ENCODE measurements around the gene GPHN.

Gene GPHN

DNA sequence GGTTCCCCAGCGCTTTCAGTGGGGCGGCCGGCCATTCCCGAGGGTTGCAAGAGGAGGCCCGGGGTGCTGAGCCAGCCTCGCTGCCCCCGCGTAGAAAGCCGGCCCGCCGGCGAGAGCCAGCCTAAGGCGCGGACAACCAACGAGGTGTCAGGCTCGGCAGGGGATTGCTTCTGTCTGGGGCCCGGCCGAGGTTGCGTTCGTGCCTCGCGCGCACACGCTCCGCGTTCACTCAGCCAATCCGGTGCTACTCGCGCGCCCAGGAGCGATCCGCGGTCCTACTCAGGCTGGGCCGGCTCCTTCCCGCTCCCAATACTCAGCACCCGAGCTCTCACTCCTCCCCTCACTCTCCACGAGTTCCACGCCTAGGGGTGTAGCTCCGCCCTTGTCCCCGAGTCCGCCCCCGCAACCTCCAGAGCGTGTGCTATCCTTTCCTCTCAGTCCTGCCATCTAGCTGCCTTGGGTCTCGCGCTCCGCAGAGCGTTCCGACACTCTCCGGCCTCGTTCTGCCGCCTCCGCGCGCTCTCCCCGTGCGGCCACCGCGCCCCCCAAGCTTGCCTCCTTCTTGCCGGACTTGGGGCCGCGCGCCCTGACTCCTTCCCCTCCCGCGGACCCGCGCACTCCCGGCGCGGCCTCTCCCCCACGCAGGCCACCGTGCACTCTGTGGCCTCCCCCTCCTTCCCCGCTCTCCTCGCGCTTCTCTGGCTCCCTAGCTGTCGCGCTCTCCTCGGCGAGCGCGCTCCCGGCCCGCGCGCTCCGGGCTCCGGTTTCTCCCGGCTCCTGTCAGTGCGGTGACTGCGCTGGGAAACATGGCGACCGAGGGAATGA lies at the start of gene GPHN:
TSS of gene GPHN (plus strand) at position 426 of the 825 bp plus-strand sequence.
- H3K36me3 ChIP-seq (ENCODE audit: insufficient read depth, low read depth, low read length): no peaks in the 10 kb centered on the region
- H3K9ac ChIP-seq (ENCODE audit: low read depth, low read length): peak within 1 kb of the TSS; percentile 64; the same call in 1 of the 2 replicates
- peak within 1 kb of the TSS; percentile 98 for H3K4me3 ChIP-seq (ENCODE audit: low read length)
- H3K27ac ChIP-seq (ENCODE audit: low read length): peak within 1 kb of the TSS; percentile 5
- no peaks in the 10 kb centered on the region for H3K9me3 ChIP-seq (ENCODE audit: insufficient read depth, low read depth, low read length)
- H3K4me1 ChIP-seq (ENCODE audit: insufficient read depth, low read length): peaks cover 6% of the 10 kb centered on the region; the same call in 1 of the 2 replicates
- H3K27me3 ChIP-seq (ENCODE audit: insufficient read depth, low read length): peaks cover 25% of the 10 kb centered on the region

DNA sequence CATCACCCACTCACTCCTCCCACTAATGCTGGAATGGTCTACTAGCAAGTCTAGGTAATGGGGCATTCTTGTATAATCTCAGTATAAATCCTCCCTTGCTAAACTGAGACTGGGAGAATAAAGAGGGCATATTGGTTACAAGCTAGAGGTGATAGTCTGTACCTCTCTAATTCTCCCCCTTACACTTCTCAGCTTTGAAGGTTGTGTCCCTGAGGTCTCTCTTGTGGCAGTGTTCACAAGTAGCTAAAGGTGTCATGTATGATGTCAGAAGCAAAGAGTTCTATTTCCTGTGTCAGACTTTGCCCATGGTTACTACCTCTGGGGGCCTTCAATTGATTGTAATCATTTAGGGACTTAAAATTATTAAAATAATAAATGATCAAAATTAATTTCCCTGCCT lies 48.3 kb upstream of the GPHN start:
- Histone ChIP-seq H3K27ac (ENCODE audit: low read length) (no peak overlapping the region), H3K4me1 (ENCODE audit: insufficient read depth, low read length) (no peaks in the 10 kb centered on the region; the same call in 1 of the 2 replicates), H3K36me3 (ENCODE audit: insufficient read depth, low read depth, low read length) (no peaks in the 10 kb centered on the region), H3K4me3 (ENCODE audit: low read length) (no peak overlapping the region), H3K9me3 (ENCODE audit: insufficient read depth, low read depth, low read length) (peaks cover 5% of the 10 kb centered on the region; the same call in 1 of the 2 replicates), H3K9ac (ENCODE audit: low read depth, low read length) (no peak overlapping the region), H3K27me3 (ENCODE audit: insufficient read depth, low read length) (no peaks in the 10 kb centered on the region)

DNA sequence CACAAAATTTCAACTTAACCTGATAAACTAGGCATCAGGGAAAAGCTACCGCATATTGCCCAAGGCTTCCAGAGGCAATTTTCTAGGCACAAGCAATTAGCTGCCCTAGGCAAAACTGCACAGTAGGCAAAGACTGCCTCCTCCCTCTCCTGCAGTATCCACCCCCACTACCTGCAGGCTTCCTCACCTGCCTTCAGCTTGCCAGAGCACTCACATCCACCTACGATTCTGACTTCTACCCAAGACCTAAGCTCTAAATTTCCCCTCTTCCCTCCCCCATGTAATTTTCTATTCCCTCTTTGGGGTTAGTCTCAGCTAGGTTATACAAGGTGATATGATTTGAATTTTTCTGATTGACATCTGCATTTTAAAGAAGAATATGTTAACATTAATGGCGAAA lies 43.7 kb upstream of the GPHN start:
- peaks cover 29% of the 10 kb centered on the region; the same call in 1 of the 2 replicates for H3K9me3 ChIP-seq (ENCODE audit: insufficient read depth, low read depth, low read length)
- H3K27me3 ChIP-seq (ENCODE audit: insufficient read depth, low read length): no peaks in the 10 kb centered on the region
- no peak overlapping the region for H3K27ac ChIP-seq (ENCODE audit: low read length)
- H3K36me3 ChIP-seq (ENCODE audit: insufficient read depth, low read depth, low read length): no peaks in the 10 kb centered on the region
- no peak overlapping the region for H3K9ac ChIP-seq (ENCODE audit: low read depth, low read length)
- H3K4me3 ChIP-seq (ENCODE audit: low read length): no peak overlapping the region
- no peaks in the 10 kb centered on the region; the same call in 1 of the 2 replicates for H3K4me1 ChIP-seq (ENCODE audit: insufficient read depth, low read length)

DNA sequence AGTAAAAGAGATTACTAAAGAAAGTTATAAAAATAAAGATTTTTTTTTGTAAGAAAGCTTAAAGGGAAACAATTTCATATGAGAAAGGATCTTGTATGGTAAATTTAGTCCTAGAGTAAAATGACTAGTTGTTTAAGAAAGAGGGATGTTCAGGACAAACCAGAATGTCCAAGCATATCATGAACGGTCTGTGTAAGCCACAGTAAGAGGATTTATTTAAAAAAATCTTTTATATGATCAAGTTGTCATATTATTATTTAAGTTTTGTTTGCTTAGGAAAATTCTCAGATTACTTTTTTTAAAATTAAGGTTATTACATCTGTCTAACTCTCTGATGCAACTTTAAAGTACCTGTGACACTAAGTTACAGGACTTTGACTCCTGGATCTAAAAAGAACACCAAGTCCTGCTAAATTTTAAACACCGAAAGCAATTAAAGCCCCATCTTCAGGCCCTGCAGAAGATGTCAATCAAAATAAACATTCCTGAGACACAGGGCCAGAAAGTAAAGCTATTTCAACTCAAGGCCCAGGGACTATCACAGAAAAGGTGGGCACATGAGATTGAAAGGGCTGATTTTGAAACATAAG lies 39.1 kb upstream of the GPHN start:
- Histone ChIP-seq H3K9me3 (ENCODE audit: insufficient read depth, low read depth, low read length) (peaks cover 70% of the 10 kb centered on the region), H3K27ac (ENCODE audit: low read length) (no peak overlapping the region), H3K4me1 (ENCODE audit: insufficient read depth, low read length) (no peaks in the 10 kb centered on the region), H3K9ac (ENCODE audit: low read depth, low read length) (no peak overlapping the region), H3K36me3 (ENCODE audit: insufficient read depth, low read depth, low read length) (no peaks in the 10 kb centered on the region), H3K27me3 (ENCODE audit: insufficient read depth, low read length) (no peaks in the 10 kb centered on the region), H3K4me3 (ENCODE audit: low read length) (no peak overlapping the region)

DNA sequence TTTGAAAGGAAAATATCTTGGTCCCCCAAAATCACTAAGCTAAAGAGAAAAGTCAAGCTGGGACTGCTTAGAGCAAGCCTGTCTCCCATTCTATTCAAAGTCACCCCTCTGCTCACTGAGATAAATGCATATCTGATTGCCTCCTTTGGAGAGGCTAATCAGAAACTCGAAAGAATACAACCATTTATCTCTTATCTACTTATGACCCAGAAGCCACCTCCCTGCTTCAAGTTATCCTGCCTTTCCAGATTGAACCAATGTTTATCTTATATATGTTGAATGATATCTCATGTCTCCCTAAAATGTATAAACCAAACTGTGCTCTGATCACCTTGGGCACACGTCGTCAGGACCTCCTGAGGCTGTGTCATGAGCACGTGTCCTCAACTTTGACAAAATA lies 36.4 kb upstream of the GPHN start:
- no peaks in the 10 kb centered on the region for H3K4me1 ChIP-seq (ENCODE audit: insufficient read depth, low read length)
- no peak overlapping the region for H3K4me3 ChIP-seq (ENCODE audit: low read length)
- H3K9ac ChIP-seq (ENCODE audit: low read depth, low read length): no peak overlapping the region
- H3K36me3 ChIP-seq (ENCODE audit: insufficient read depth, low read depth, low read length): no peaks in the 10 kb centered on the region
- no peak overlapping the region for H3K27ac ChIP-seq (ENCODE audit: low read length)
- H3K9me3 ChIP-seq (ENCODE audit: insufficient read depth, low read depth, low read length): peaks cover 65% of the 10 kb centered on the region
- no peaks in the 10 kb centered on the region for H3K27me3 ChIP-seq (ENCODE audit: insufficient read depth, low read length)

DNA sequence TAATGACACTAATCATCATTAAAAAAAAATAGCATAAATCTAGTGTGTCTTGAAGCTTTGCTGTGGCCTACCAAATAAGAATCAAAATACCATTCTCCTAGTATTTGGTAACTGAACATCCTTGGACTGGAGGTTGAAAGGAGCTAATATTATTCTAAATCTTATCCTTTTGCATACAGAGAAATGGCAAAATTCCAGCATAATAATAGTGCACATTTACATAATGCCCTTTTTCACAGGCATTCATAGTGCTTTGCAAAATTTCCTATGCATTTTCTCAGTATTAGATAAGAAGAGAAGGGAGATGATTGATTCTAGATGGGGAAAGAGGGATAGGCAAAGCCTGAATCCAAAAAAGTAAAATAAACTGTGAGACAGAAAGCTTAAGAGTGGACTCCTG lies 35.7 kb upstream of the GPHN start:
- H3K36me3 ChIP-seq (ENCODE audit: insufficient read depth, low read depth, low read length): no peaks in the 10 kb centered on the region
- H3K9ac ChIP-seq (ENCODE audit: low read depth, low read length): no peak overlapping the region
- H3K9me3 ChIP-seq (ENCODE audit: insufficient read depth, low read depth, low read length): peaks cover 58% of the 10 kb centered on the region
- no peak overlapping the region for H3K4me3 ChIP-seq (ENCODE audit: low read length)
- no peaks in the 10 kb centered on the region for H3K27me3 ChIP-seq (ENCODE audit: insufficient read depth, low read length)
- H3K4me1 ChIP-seq (ENCODE audit: insufficient read depth, low read length): no peaks in the 10 kb centered on the region
- no peak overlapping the region for H3K27ac ChIP-seq (ENCODE audit: low read length)

DNA sequence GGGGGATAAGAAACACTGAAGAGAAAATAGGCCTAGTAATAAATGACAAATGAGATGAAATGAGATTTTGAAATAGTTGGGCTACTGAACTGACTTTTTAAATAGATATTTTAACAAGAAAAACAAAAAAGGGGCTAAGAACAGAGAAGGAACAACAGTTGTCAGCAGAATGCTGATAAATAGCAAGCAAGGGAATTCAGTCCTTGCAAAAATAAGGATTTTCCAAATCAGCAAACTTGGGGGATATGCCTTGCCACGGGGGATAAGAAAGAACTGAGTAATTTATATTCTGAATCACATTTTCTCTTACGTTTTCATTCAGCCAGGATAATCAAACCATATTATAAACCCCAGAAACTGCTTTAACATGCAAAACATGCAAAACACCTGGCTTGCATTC lies 34.7 kb upstream of the GPHN start:
- H3K4me1 ChIP-seq (ENCODE audit: insufficient read depth, low read length): no peaks in the 10 kb centered on the region
- no peaks in the 10 kb centered on the region for H3K27me3 ChIP-seq (ENCODE audit: insufficient read depth, low read length)
- H3K27ac ChIP-seq (ENCODE audit: low read length): no peak overlapping the region
- peaks cover 49% of the 10 kb centered on the region for H3K9me3 ChIP-seq (ENCODE audit: insufficient read depth, low read depth, low read length)
- no peak overlapping the region for H3K4me3 ChIP-seq (ENCODE audit: low read length)
- no peak overlapping the region for H3K9ac ChIP-seq (ENCODE audit: low read depth, low read length)
- no peaks in the 10 kb centered on the region for H3K36me3 ChIP-seq (ENCODE audit: insufficient read depth, low read depth, low read length)

DNA sequence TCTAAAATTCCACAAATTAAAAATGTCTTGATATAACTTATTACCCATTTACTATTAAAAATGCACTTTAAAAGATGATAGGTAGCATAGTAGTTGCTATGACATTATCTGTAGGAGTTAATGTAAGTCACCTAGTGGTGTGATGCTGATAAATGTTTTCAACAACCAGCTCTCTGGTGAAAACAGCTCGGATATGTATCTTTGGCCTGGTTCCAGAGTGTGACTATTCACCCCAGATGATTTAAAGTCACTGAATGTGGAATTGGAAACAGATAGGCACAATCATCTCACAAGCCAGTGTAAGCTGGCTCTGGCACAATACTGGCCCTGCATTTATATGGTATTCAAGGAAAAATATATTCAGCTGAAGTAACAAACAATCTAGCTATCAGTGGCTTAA lies 31.0 kb upstream of the GPHN start:
- Histone ChIP-seq H3K9me3 (ENCODE audit: insufficient read depth, low read depth, low read length) (peaks cover 14% of the 10 kb centered on the region; the same call in 1 of the 2 replicates), H3K9ac (ENCODE audit: low read depth, low read length) (no peak overlapping the region), H3K36me3 (ENCODE audit: insufficient read depth, low read depth, low read length) (no peaks in the 10 kb centered on the region), H3K4me1 (ENCODE audit: insufficient read depth, low read length) (no peaks in the 10 kb centered on the region), H3K27ac (ENCODE audit: low read length) (no peak overlapping the region), H3K27me3 (ENCODE audit: insufficient read depth, low read length) (no peaks in the 10 kb centered on the region), H3K4me3 (ENCODE audit: low read length) (no peak overlapping the region)

DNA sequence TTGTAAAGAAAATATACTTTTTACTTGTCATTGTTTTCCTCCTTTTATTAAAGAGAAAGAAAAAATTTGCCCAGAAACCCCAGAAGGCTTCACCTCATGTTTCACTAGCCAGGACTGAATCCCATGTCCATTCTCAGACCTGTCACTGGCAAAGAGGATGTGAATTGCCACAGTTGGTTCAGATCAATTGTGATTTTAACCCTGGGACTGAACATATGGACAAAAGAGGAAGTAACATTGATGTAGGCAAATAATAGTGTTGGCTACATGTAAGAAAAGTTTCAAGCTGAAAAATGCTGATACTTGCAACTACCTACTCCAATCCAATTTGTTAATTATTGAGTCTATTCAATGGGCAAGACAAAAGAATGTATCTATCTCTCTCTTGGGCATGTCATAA lies 30.4 kb upstream of the GPHN start:
- Histone ChIP-seq H3K36me3 (ENCODE audit: insufficient read depth, low read depth, low read length) (no peaks in the 10 kb centered on the region), H3K9me3 (ENCODE audit: insufficient read depth, low read depth, low read length) (peaks cover 8% of the 10 kb centered on the region; the same call in 1 of the 2 replicates), H3K27ac (ENCODE audit: low read length) (no peak overlapping the region), H3K4me3 (ENCODE audit: low read length) (no peak overlapping the region), H3K4me1 (ENCODE audit: insufficient read depth, low read length) (no peaks in the 10 kb centered on the region), H3K9ac (ENCODE audit: low read depth, low read length) (no peak overlapping the region), H3K27me3 (ENCODE audit: insufficient read depth, low read length) (no peaks in the 10 kb centered on the region)

DNA sequence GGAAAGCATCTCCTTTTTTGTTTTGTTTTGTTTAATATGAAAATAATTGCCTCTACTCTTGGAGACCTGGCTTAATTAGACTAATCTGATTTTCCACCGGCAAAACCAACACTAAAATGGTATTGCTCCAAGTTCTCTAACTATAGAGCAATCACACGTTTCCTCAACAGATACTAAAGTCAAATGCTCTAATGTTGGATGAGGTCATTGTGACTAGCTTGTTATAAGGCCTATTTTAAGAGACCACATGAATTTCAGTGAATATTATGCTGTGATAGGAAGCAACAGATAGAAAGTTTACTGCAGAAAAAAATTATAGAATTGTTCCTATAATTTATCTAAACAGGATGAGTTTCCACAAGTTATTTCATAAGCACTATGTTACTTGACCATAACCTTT lies 25.1 kb upstream of the GPHN start:
- Histone ChIP-seq H3K4me3 (ENCODE audit: low read length) (no peak overlapping the region), H3K27me3 (ENCODE audit: insufficient read depth, low read length) (no peaks in the 10 kb centered on the region), H3K36me3 (ENCODE audit: insufficient read depth, low read depth, low read length) (no peaks in the 10 kb centered on the region), H3K9me3 (ENCODE audit: insufficient read depth, low read depth, low read length) (no peaks in the 10 kb centered on the region), H3K4me1 (ENCODE audit: insufficient read depth, low read length) (no peaks in the 10 kb centered on the region), H3K27ac (ENCODE audit: low read length) (no peak overlapping the region), H3K9ac (ENCODE audit: low read depth, low read length) (no peak overlapping the region)

DNA sequence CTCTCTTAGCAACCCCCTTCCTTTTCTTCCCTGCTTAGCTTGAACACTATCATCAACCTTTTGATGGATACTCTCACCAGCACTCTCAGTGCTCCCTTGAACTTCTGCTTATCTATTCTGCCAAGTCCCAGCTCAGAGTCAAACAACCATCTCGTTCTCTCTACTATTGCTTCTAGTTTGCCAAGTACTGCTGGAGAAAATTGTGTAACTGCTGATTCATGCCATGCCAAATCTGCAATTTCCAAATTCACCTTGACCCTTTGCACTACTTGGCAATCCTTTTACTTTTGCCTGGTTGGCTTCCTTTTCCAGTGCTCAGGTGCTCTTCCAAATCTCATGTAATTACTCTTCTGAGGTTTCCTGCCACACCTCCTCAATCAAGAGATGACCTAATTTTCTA lies 24.6 kb upstream of the GPHN start:
- Histone ChIP-seq H3K27ac (ENCODE audit: low read length) (no peak overlapping the region), H3K4me1 (ENCODE audit: insufficient read depth, low read length) (no peaks in the 10 kb centered on the region), H3K4me3 (ENCODE audit: low read length) (no peak overlapping the region), H3K9me3 (ENCODE audit: insufficient read depth, low read depth, low read length) (no peaks in the 10 kb centered on the region), H3K27me3 (ENCODE audit: insufficient read depth, low read length) (no peaks in the 10 kb centered on the region), H3K36me3 (ENCODE audit: insufficient read depth, low read depth, low read length) (no peaks in the 10 kb centered on the region), H3K9ac (ENCODE audit: low read depth, low read length) (no peak overlapping the region)

DNA sequence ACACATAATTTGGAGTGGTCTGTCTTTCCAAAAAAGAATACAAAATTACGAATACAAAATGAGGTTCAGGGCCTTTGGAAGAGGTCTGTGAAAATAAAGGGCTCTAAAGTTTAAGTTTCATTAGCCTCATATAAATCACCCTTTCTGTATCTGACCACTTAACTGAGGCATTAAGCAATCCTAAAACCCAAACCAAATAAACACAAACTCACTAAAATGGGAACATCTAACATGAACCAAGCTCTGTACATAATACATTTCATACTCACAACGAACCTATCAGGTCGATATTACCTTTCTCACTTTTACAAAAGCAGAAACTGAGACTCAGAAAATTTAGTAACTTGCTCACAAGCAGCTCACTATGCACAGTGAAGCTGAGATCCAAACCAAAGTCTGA lies 22.9 kb upstream of the GPHN start:
- Histone ChIP-seq H3K27me3 (ENCODE audit: insufficient read depth, low read length) (no peaks in the 10 kb centered on the region), H3K9ac (ENCODE audit: low read depth, low read length) (no peak overlapping the region), H3K27ac (ENCODE audit: low read length) (no peak overlapping the region), H3K4me1 (ENCODE audit: insufficient read depth, low read length) (no peaks in the 10 kb centered on the region), H3K9me3 (ENCODE audit: insufficient read depth, low read depth, low read length) (no peaks in the 10 kb centered on the region), H3K36me3 (ENCODE audit: insufficient read depth, low read depth, low read length) (no peaks in the 10 kb centered on the region), H3K4me3 (ENCODE audit: low read length) (no peak overlapping the region)
